ENCODE data around the gene CCDC85A.

The CCDC85A gene

DNA sequence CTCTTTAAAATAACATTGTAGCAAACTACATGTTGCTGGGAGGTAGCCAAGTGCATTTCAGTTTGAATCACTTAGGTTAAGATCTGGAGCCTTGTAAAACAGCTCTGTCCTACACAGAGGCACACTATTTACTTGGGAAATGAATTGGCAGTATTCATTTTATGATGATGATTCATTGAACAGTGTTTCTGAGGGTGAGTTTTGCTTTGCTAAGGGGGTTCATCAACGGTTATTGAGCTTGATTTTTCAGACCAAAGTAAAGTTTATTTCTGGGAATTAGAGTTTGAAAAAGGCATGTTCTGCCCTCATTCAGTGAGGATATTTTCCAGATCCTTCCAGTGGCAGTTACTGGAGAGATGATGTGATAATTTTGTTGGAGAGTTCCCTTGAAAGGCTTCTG lies 55.6 kb downstream of the CCDC85A start:
- no peak overlapping the region for H3K27ac ChIP-seq
- no peak for TF ChIP-seq ZFX (IDR thresholded peaks at IDR 0.05)
- TF ChIP-seq CTCF (conservative IDR thresholded peaks at IDR 0.05): no peak

GRCh38 chr2:56240210-56240609 lies 56.4 kb downstream of the CCDC85A start:
- H3K27ac ChIP-seq: no peak overlapping the region
- TF ChIP-seq CTCF (conservative IDR thresholded peaks at IDR 0.05) (no peak), ZFX (IDR thresholded peaks at IDR 0.05) (no peak)

GRCh38 chr2:56244506-56244905 lies 60.7 kb downstream of the CCDC85A start:
- TF ChIP-seq CTCF (conservative IDR thresholded peaks at IDR 0.05) (no peak), ZFX (IDR thresholded peaks at IDR 0.05) (no peak)
- H3K27ac ChIP-seq: no peak overlapping the region

DNA sequence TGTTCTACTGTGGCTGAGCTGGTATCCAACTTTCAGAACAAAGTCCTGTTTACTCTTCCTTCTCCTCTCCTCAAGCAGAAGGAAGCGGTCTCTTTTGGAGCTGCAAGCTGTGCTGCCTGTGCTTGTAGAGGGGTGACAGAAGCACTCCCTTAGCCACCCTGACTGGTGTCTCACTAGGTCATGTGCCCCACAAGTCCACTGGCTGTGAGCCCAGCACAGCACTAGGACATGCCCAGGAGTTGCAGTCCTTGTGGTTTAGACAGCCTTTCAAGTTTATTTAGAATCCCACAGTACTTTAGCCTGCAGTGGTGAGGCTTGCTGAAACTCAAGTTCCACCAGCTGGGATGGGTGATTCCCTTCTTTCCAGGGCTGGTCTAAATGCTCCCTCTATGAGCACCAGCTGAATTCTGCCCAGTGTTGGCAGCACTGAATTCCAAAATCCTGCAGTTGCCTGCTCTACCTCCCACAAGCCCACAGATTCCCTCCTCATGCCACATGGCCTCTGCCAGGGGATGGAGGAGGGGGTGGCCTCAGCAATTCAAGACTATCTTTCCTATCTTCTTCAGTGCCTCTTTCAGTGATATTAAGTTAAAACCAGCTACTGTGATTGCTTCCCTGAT lies 61.2 kb downstream of the CCDC85A start:
- TF ChIP-seq CTCF (conservative IDR thresholded peaks at IDR 0.05): no peak
- TF ChIP-seq ZFX (IDR thresholded peaks at IDR 0.05): no peak
- no peak overlapping the region for H3K27ac ChIP-seq

DNA sequence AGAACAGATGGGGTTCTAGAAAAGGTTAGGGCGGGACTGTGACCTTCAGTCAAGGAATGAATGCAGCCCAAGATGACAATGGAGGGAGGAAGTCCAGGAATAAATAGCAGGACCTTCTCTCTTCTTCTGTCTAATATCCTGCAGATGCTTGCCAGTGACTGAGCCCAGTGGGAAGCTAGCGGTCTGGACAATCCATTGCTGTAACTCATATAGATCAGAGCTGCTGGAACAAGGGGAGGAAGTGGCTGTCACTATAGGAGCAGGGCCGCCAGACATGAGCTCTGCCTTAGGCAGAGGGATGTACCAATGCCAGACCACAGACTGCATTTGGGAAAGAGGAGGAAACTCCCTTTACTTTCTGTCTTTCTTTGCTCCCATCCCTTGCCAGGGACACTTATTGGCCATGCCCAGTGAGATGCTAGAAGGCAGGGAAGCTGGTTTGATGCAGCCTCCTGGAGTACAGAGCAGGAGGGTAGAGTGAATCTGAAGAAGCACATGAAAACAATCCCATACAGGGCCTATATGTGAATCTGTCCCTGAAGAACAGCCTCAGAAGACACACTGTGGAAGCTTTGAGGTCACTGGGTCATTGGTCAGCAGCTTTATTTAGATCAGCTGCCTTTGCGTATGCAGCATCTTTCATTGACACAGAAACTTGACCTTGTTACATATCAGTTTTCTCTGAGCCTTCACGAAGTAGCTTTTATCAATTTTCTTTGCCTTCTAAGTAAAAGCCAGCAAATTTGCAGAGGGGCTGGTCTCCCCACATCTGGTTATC lies 65.4 kb downstream of the CCDC85A start:
- TF ChIP-seq CTCF (conservative IDR thresholded peaks at IDR 0.05): no peak
- no peak for TF ChIP-seq ZFX (IDR thresholded peaks at IDR 0.05)
- no peak overlapping the region for H3K27ac ChIP-seq

GRCh38 chr2:56250153-56250729 lies 66.5 kb downstream of the CCDC85A start:
- H3K27ac ChIP-seq: no peak overlapping the region

More at GRCh38 chr2:56250153-56250729, 66.5 kb downstream of the CCDC85A start:
- no peak for TF ChIP-seq CTCF (conservative IDR thresholded peaks at IDR 0.05)
- no peak for TF ChIP-seq ZFX (IDR thresholded peaks at IDR 0.05)

Data from C4-2B (cell line).